Measurements from ENCODE around the gene ITGA8.
"Not testable (repeated sequence)": the region's sequence is repeated elsewhere in the genome, so short reads cannot be mapped to it uniquely, and the experiment has no call there.

The ITGA8 gene

DNA sequence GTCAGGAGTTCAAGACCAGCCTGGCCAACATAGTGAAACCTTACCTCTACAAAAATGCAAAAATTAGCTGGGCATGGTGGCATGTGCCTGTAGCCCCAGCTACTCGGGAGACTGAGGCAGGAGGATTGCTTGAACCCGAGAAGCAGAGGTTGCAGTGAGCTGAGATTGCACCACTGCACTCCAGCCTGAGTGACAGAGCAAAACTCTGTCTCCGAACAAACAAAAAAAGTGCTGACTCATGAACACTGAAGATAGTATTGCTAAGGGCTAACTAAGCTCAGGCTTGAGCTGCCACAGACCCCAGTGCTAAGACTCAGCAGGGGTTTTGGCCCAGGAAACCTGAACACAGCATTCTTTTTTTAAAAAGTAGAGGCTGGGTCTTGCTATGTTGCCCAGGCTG lies 162.6 kb downstream of the ITGA8 start:
- not testable (repeated sequence) for DNase-seq (ENCODE audit: low read depth)

DNA sequence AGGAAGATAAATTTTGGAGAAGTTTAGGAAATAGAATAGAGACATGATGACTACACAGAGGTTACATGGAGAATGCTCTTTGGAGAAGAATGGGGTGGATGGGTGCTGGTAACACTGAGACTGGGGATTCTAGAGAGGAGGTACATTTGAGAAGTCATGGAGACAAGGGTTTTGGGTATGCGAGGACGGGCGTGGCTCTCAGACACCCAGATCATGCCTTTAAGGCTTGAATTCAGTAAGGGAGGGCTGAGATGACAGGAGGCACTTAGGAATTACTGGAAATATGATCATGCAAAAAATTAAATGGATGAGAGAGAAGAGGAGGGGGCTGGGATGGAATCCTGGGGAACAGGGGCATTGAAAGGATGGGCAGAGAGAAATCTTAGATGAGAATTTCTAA lies 168.8 kb downstream of the ITGA8 start:
- no peak for DNase-seq (ENCODE audit: low read depth)

- DNase-seq (ENCODE audit: low read depth), result no peak
Measured at GRCh38 chr10:15548331-15548730, 171.4 kb downstream of the ITGA8 start.

DNA sequence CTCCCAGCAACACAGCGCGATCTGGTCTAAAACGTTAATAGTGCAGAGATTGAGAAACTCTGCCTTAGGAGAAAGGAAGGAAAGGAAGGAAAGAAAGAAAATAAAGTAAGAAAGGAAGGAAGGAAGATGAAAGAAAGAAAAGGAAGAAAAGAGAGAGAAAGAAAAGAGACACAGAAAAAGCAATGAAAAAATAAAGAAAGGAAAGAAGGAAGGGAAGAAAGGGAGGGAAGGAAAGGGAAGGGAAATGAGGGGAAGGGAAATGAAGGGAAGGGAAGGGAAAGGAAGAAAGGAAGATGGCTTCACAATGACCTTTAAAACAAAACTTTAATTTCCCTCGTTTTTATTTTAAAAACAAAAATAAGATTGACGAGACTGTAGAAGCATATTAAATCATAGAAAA lies 173.1 kb downstream of the ITGA8 start:
- no peak for DNase-seq (ENCODE audit: low read depth)

DNA sequence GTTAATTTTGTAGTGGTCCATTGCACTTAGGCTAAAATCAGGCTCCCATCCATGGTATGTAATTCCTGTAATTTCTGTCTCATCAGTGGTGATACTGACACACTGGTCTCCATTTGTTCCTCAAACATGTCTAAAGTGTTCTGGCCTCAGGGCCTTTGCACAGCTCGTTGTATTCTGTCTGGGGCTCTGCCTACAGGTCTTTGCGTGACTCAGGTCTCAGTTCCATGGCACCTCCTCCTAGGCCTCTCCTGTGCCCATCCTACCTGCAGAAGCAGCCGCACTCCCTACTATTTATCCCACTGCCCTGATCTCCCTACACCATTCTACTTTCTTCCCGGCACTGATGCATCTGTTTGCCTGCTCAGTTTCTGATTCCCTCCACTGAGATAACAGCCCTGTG lies 173.8 kb downstream of the ITGA8 start:
- no peak for DNase-seq (ENCODE audit: low read depth)

GRCh38 chr10:15545266-15545665 lies 174.5 kb downstream of the ITGA8 start:
- DNase-seq (ENCODE audit: low read depth), result no peak

- DNase-seq (ENCODE audit: low read depth), result no peak
Measured at GRCh38 chr10:15543994-15544393, 175.7 kb downstream of the ITGA8 start.

DNA sequence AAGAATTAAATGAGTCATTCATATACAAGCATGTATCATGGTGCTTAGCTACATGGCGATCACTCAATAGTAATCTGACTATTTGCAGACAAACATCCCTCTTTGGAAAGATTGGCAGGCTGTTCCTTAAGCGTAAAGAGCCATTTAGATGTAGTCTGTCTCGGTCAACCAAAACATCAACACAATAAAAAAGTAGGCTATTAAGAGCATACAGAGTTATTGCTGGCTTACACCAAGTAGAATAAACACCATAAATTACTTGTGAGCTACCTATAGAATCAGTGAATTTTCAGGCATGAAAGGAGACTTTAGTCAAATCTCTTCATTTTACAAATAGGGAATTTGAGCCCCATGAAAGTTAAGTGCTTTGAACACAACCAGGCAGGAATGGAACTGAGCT lies 176.9 kb downstream of the ITGA8 start:
- DNase-seq (ENCODE audit: low read depth), result no peak

DNA sequence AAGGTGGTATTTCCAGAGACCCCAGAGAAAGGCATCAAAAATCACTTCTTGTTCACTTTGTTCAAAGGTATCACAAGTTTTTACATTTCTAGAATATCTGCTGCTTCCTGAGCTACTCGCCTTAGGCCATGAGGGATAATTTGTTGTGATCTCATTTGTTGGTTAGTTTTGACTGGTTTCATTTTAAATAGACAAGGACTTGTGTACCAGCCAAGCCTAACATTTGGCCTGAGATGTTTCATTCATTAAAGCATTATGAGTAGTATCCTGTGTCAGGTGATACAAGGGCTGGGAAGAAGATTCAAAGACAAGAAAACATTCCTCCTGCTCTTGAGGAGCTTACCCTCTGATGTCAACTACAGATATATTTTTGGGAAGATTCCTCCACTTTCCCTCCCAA lies 178.3 kb downstream of the ITGA8 start:
- DNase-seq (ENCODE audit: low read depth), result no peak

GRCh38 chr10:15540727-15541126 lies 179.0 kb downstream of the ITGA8 start:
- no peak for DNase-seq (ENCODE audit: low read depth)

DNA sequence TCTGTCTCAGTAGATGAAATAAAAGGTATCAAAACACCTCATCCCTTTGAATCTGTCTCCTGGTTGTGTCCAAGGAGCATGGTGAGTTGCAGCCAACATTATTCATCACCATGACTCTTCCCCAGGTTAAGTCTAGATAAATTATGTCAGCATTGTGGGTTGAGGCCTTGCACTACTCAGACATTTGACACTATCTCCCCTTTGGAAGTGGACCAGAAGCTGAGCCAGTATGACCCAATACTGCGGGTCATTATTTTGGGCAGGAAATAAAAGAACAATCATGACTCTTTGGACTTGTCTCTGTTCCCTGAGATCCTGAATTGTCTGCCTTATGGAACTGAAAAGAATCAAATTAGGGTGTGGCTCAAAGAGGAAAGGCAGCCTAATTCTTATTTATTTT lies 180.5 kb downstream of the ITGA8 start:
- DNase-seq (ENCODE audit: low read depth), result no peak

DNA sequence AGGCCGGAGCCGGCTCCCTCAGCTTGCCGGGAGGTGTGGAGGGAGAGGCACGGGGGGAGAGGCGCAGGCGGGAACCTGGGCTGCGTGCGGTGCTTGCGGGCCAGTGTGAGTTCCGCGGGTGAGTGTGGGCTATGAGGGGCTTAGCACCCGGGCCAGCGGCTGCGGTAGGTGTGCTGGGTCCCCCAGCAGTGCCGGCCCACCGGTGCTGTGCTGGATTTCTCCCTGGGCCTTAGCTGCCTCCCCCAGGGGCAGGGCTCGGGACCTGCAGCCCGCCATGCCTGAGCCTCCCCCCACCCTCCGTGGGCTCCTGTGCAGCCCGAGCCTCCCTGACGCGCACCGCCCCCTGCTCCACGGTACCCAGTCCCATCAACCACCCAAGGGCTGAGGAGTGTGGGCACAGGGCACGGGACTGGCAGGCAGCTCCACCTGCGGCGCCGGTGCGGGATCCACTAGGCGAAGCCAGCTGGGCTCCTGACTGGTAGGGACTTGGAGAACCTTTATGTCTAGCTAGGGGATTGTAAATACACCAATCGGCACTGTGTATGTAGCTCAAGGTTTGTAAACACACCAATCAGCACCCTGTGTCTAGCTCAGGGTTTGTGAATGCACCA lies 184.7 kb downstream of the ITGA8 start:
- not testable (repeated sequence) for DNase-seq (ENCODE audit: low read depth)

GRCh38 chr10:15531927-15532722 lies 187.6 kb downstream of the ITGA8 start:
- no peak for DNase-seq (ENCODE audit: low read depth)

DNA sequence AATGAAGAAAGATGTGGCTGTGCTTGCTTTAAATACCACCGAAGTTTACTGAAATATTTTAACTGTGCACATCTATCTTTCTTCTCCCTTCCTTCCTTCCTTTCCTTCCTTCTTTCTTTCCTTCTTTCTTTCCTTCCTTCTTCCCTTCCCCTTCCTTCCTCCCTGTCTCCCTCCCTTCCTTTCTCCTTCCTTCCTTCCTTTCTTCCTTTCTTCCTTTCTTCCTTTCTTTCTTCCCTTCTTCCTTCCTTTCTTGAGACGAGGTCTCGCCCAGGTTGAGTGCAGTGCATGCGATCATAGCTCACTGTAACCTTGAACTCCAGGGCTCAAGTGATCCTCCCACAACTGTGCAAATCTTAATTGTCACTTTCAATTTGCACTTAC lies 190.9 kb downstream of the ITGA8 start:
- DNase-seq (ENCODE audit: low read depth), result no peak

DNA sequence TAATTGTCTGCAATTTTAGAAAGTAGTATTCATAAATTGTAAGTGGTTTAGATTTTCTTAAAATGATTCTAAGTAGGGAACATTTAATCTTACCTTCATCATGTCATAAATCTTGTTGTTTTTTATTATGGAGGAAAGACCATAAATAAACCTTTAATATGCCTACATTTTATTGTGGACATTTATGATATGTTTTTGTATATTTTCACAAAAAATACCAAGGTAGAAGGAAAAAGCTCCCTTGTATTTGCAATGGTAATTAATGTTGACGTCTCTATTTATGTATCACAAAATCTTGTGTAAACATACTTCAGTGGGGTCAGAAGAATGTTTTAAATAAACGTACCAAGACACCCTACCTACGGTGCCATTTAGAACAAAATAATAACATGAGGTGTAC lies 193.0 kb downstream of the ITGA8 start:
- DNase-seq (ENCODE audit: low read depth), result no peak

DNA sequence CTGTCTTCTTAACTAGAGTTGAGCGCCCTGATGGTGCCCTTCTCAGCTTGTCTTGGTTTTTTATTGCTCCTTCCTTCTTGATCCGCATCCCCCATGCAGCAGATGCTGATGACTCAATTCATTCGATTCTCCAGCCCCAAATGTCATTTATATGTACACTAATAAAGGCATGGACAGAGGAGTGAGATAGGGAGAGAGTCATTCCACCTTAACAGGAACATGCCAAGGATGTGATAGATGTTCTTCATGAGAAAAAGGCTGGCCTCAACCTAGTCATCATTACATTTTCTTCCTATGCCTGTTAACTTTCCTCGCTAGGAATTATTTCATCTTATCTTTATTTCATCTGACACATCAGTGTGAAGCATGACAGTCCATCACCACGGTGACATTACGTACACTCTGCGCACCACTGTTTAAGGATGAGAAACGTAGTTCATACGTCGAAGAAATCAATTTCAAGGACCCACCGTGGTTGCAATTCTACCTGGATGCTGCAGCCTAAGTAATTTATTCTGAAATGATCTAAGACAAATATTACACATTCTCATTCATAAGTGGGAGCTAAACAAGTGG lies 198.3 kb downstream of the ITGA8 start:
- DNase-seq (ENCODE audit: low read depth), result no peak

- DNase-seq (ENCODE audit: low read depth), result no peak
Measured at GRCh38 chr10:15518250-15518649, 201.5 kb downstream of the ITGA8 start.

DNA sequence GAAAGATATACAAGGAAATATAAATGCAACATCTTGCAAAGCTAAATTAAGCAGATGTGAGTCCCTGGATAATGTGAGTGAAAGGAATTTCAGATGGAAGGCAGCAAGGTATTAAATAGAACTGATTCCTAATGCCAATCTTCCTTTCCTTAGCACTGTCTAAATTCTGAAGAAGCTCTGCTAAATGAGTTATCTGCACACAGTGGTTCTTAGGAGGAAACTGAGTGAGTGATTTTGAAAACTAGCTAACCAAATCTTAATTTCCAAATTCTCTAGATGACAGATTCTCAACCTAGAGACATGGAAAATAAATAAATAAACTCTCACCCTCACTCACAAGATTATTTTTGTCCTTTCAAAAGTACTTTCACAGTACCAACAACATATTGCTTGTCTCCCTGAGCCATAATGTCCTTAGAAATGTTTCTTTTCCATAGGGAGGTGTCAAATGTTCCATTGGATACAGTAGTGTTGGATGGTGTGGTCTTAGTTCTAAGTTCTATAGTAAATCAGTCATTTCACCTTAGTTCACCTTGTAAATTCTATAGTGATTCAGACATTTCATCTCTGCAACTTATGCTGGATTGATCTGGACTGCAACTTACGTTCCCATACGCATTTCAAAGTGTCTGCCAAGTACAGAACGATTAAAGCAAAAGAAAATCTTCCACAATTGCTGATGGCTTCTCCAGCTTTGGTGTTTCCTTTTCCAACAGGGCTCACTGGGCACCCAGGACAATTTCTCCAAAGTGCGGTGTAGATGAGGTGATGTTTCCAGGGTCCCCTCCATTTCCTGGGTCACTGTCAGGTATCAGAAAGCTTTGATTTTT lies 203.3 kb downstream of the ITGA8 start:
- DNase-seq (ENCODE audit: low read depth), result no peak

DNA sequence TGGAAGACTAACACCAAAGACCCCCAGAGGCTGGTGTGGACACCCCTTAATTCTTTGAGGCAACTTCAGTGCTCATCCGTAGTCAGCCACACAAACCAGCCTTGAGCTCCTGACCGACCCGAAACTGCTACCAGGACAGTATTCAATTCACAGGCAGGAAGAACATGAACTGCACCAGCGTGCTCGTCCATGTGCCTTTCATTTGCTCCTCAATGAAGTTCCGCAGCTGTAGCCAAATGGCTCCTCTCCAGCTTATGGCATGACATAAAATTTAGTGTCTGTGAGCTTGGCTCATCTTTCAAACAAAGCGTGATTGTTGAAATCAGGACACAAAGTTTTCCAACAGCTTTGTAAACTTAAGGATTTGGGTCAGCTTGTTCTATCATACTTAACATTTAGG lies 204.5 kb downstream of the ITGA8 start:
- DNase-seq (ENCODE audit: low read depth), result no peak

DNA sequence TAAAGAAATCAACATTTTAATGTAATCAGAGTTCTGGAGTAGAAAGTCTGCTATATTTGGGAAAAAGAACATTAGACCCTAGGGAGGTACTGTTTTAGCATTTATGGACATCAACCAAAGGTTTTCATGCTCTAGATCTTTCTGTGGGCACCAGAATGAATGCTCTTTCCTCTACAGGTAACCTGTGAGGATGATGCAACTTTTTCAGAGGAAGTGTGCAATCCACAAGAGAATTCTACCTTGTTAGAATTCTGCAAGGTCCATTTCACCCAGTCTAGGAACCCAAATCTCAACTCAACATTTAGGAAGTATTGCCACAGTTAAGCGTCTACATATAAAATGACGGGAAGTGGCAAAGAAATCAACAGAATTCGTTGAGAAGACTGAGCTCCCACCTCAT lies 208.8 kb downstream of the ITGA8 start:
- DNase-seq (ENCODE audit: low read depth), result no peak

DNA sequence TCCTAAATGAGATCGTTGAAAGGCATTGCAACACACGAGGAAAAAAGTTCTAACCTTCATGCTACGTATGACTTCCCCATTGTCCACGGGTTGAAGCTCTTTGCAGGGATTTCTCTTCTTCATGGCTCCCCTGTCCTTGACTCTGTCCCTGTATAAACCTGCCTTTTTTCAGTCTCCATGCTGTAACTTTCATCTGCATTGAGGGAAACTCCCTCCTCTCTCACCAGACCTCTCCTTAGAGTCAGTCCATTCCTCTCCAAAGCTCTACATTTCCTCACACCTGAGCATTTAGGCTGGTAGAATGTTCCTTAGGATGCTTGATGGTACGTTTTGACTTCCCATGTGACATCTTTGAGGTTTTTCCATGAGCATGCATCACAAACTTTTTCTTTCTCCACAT lies 214.4 kb downstream of the ITGA8 start:
- no peak for DNase-seq (ENCODE audit: low read depth)

GRCh38 chr10:15504101-15504840 lies 215.5 kb downstream of the ITGA8 start:
- no peak for DNase-seq (ENCODE audit: low read depth)

All from stimulated activated CD8-positive, alpha-beta memory T cell treated with anti-CD3 and anti-CD28 coated beads, Interleukin-12 subunit alpha, Interleukin-12 subunit beta, amount 100 ng/mL, for 4 hours (primary cell).